Nephron progenitor cell (in vitro differentiated cells): ENCODE results near the gene ANTXR1.

ENCODE experiments used
- DNase-seq: peaks from one replicate; pipeline ENCODE4 v3.0.0; 2021
- H3K27ac Mint-ChIP-seq: 2 replicates; pipeline ENCODE4 v1.8.0; 2021; ENCODE audit warnings: mild to moderate bottlenecking, moderate library complexity, mixed read lengths
- H3K27me3 Mint-ChIP-seq: 2 replicates; pipeline ENCODE4 v1.8.0; 2021; ENCODE audit warnings: mild to moderate bottlenecking, low read depth, mixed read lengths; ENCODE audit not compliant: poor library complexity
- H3K36me3 Mint-ChIP-seq: 2 replicates; pipeline ENCODE4 v1.8.0; 2021; ENCODE audit warnings: low read depth, mixed read lengths
- H3K4me1 Mint-ChIP-seq: 2 replicates; pipeline ENCODE4 v1.8.0; 2021; ENCODE audit warnings: mixed read lengths
- H3K4me3 Mint-ChIP-seq: 2 replicates; pipeline ENCODE4 v1.8.0; 2021; ENCODE audit warnings: mild to moderate bottlenecking, moderate library complexity, mixed read lengths
- H3K9me3 Mint-ChIP-seq: 2 replicates; pipeline ENCODE4 v1.8.0; 2021; ENCODE audit warnings: mild to moderate bottlenecking, moderate library complexity, mixed read lengths
- TF ChIP-seq, protein P1 (sequence below): fragments of 200-600 bp; sonication (generic); IDR thresholded peaks from 2 replicates; pipeline ENCODE4 v1.5.0; 2021; ENCODE audit warnings: antibody characterized with exemption

ANTXR1 gene

DNA sequence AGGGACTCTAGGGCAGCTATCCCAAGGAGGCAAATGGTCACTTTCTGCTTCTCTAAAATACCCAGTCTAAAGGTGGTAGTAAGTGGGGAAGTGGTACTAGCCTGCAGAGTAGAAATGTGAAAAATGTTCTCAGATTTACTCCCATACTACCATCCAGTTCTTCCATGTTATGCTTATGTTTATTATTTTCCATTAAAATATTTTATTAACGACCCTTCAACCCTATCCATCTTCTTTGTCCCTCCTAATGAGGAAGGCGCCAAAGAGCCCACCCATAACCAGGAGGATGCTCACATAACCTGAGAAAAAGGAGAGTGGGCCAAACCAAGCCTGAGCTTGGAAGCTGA lies 153.5 kb downstream of the ANTXR1 start:
- H3K27me3 Mint-ChIP-seq = peaks cover under 1% of the 10 kb centered on the region
- no peaks in the 10 kb centered on the region for H3K9me3 Mint-ChIP-seq
- peaks cover 77% of the 10 kb centered on the region for H3K36me3 Mint-ChIP-seq
- H3K4me1 Mint-ChIP-seq = peaks cover 10% of the 10 kb centered on the region
- H3K27ac Mint-ChIP-seq = no peak overlapping the region
- no peak for DNase-seq
- no peak overlapping the region for H3K4me3 Mint-ChIP-seq
- TF ChIP-seq, protein P1, sequence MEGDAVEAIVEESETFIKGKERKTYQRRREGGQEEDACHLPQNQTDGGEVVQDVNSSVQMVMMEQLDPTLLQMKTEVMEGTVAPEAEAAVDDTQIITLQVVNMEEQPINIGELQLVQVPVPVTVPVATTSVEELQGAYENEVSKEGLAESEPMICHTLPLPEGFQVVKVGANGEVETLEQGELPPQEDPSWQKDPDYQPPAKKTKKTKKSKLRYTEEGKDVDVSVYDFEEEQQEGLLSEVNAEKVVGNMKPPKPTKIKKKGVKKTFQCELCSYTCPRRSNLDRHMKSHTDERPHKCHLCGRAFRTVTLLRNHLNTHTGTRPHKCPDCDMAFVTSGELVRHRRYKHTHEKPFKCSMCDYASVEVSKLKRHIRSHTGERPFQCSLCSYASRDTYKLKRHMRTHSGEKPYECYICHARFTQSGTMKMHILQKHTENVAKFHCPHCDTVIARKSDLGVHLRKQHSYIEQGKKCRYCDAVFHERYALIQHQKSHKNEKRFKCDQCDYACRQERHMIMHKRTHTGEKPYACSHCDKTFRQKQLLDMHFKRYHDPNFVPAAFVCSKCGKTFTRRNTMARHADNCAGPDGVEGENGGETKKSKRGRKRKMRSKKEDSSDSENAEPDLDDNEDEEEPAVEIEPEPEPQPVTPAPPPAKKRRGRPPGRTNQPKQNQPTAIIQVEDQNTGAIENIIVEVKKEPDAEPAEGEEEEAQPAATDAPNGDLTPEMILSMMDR = no peak

DNA sequence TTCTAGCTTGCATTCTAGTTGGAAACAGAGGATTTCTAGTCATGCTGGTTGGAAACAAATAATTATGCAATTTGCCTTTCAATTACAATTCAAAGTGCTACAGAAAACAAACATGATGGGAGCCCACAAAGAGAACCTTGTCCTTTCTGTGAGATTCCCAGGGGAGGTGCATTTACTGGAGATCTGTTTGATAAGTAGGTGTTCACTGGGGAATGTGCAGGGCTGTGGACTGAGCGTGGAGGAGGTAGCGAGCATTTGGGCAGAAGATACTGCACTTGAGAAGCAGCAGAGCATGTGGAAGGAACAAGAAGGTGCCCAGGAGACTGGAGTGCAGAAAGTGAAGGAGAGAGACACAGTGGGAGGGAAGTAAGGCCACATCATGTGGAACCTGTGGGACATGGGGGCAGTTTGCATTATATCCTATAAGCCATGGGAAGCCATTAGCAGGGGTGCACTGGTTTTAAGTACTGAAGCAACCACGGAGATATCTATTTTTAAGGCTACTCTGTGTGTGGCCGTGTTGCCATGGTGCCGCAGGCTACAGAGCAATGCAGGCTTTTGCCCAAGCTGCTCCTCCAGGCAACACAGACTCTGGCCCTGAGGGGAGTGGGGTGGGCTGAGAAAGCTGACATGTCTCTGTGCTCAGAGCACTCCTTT lies 154.0 kb downstream of the ANTXR1 start:
- Mint-ChIP-seq H3K4me3 (no peak overlapping the region), H3K9me3 (no peaks in the 10 kb centered on the region), H3K4me1 (peaks cover 5% of the 10 kb centered on the region), H3K27me3 (peaks cover 3% of the 10 kb centered on the region), H3K27ac (no peak overlapping the region), H3K36me3 (peaks cover 77% of the 10 kb centered on the region)
- no peak for DNase-seq
- TF ChIP-seq, protein P1 = no peak

DNA sequence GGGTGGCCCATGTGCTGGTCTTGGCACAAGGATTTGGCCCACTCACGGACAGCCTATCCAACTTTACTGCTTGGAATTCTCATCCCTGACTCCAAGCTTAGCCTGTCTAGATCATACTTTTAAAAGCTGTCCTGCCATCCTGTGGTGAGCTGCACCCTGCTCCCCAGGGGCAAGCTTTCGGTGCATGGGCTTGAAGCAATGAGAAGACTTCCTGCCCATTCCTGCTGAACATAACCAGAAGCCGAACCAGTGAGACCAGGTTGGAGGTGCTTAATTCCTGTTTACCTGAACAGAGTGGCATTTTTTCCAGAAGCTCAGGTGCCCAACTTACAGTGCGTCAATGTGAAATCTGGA lies 154.5 kb downstream of the ANTXR1 start:
- Mint-ChIP-seq H3K27ac (no peak overlapping the region), H3K9me3 (no peaks in the 10 kb centered on the region), H3K36me3 (peaks cover 81% of the 10 kb centered on the region), H3K4me1 (peaks cover under 1% of the 10 kb centered on the region), H3K27me3 (peaks cover 3% of the 10 kb centered on the region), H3K4me3 (no peak overlapping the region)
- DNase-seq = no peak
- TF ChIP-seq, protein P1 = no peak

DNA sequence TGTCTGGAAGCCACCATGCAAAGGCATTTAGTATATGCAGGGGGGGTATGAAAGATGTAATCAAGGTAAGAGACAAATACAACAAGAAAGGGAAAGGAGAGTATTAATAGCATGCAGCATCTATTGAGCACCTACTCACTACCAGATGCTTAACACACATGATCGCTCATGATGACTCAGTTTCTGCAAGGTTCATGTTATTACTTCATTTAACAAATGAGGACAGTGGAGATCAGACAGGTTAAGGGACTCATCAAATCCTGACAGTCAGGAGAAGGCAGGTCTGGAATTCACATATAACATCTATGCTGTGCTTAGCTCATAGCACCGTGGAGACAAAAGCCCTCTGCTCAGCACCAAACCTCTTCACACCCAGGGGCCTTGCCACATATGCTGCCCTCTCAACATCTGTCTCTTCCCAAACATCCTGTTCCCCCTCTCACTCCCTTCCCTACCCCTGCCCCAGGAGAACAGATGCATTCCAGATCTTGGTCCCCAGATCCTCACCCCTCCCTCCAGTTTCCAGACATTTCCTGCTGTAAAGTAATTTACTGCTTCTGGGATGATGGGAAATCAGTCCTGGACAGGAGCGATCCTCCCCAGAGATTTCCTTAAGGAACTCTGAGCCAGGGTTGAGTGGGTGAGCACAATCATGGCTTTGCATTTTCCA lies 155.3 kb downstream of the ANTXR1 start:
- TF ChIP-seq, protein P1 = no peak
- Mint-ChIP-seq H3K9me3 (no peaks in the 10 kb centered on the region), H3K4me3 (no peak overlapping the region), H3K36me3 (peaks cover 82% of the 10 kb centered on the region), H3K27ac (no peak overlapping the region), H3K4me1 (no peaks in the 10 kb centered on the region), H3K27me3 (peaks cover 3% of the 10 kb centered on the region)
- no peak for DNase-seq

DNA sequence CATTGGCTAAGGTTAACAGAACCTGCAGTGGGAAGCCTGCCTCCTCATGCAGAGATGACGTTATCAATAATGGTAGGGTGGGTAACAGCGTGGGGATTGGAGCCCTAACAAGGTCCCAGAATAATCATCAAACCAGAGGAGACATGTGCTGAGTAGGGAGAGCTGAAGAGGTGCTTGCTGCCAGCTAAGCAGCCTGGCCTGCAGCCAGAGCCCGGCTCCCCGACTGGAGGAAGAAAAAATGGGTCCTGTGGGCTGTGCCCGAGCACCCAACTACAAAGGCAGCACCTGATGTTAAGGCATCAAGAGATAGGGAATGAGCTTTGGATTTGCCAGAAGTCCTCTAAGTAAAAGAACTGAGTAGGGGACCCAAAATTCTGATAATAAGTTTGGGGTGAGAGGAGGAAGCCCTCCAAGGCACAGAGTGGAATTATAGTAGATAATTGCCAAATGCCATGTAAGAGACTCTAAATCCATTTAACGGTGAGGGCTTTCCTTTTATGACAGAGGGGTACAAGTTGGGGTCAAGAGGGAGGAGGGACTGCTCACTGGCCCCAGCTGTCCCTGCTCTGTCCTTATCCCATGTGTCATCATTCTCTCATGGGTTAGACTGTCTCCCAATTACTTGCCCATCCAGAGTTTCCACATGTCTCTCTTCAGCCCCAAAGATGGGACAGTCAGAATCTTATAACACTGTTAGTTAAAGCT lies 156.1 kb downstream of the ANTXR1 start:
- peaks cover 3% of the 10 kb centered on the region for H3K27me3 Mint-ChIP-seq
- H3K4me1 Mint-ChIP-seq = no peaks in the 10 kb centered on the region
- TF ChIP-seq, protein P1 = no peak
- DNase-seq = no peak
- no peaks in the 10 kb centered on the region for H3K9me3 Mint-ChIP-seq
- H3K4me3 Mint-ChIP-seq = no peak overlapping the region
- H3K36me3 Mint-ChIP-seq = peaks cover 81% of the 10 kb centered on the region
- H3K27ac Mint-ChIP-seq = no peak overlapping the region
